SK-N-MC (cell line): ENCODE results near the gene DCTN3.

Source experiments
- EZH2 ChIP-seq: fragments of 200-600 bp; sonication (generic); IDR thresholded peaks from one replicate; pipeline ENCODE4 v1.6.1; 2017; ENCODE audit warnings: antibody characterized with exemption
- POLR2AphosphoS5 ChIP-seq: IDR thresholded peaks from 2 replicates; pipeline ENCODE4 v1.6.1; 2012; ENCODE audit warnings: mild to moderate bottlenecking, low read depth, low read length, borderline replicate concordance

- TF ChIP-seq POLR2AphosphoS5 (no peak), EZH2 (no peak)
These were observed 51.5 kb downstream of the DCTN3 start for GRCh38 chr9:34568774-34569173.
